GM23338 (cell line): ENCODE results near the gene SNCB. TPM values are rescaled to one million over a fixed set of nuclear protein-coding genes. Genes with fewer than 3 reads are reported as not detected.

Source experiments
- ATAC-seq: fragments of 200-7000 bp; cut with Tn5 transposase; 3 replicates; pipeline ENCODE4 v1.9.1; 2020
- DNase-seq: peaks from one replicate; pipeline ENCODE4 v3.0.0-alpha.2; 2015; ENCODE audit warnings: low spot score
- H2AFZ ChIP-seq: fragments of 200-600 bp; sonication (generic); 2 replicates; pipeline ENCODE4 v1.8.0; 2016; ENCODE audit warnings: antibody characterized with exemption, mild to moderate bottlenecking, moderate library complexity
- H3F3A ChIP-seq: fragments of 200-600 bp; sonication (generic); replicated peaks from 2 replicates; pipeline ENCODE4 v1.8.0; 2017; ENCODE audit warnings: antibody characterized with exemption, mixed run types, low read depth
- H3K27ac ChIP-seq: fragments of 200-600 bp; sonication (generic); 2 replicates; pipeline ENCODE4 v1.6.1; 2016; ENCODE audit warnings: low read depth
- H3K27me3 ChIP-seq: fragments of 200-600 bp; sonication (generic); 2 replicates; pipeline ENCODE4 v1.8.0; 2016; ENCODE audit warnings: mild to moderate bottlenecking, mixed run types, moderate library complexity; ENCODE audit not compliant: insufficient read depth
- H3K36me3 ChIP-seq: fragments of 200-600 bp; sonication (generic); 2 replicates; pipeline ENCODE4 v1.8.0; 2016; ENCODE audit warnings: mild to moderate bottlenecking; ENCODE audit not compliant: insufficient read depth
- H3K4me1 ChIP-seq: fragments of 200-600 bp; sonication (generic); 2 replicates; pipeline ENCODE4 v1.8.0; 2016; ENCODE audit warnings: mild to moderate bottlenecking, moderate library complexity; ENCODE audit not compliant: insufficient read depth
- H3K4me2 ChIP-seq: fragments of 200-600 bp; sonication (generic); 2 replicates; pipeline ENCODE4 v1.7.1; 2017; ENCODE audit warnings: mixed run types
- H3K4me3 ChIP-seq: fragments of 200-600 bp; sonication (generic); 2 replicates; pipeline ENCODE4 v1.6.1; 2016; ENCODE audit warnings: mixed run types
- H3K79me2 ChIP-seq: fragments of 200-600 bp; sonication (generic); replicated peaks from 2 replicates; pipeline ENCODE4 v1.8.0; 2017; ENCODE audit warnings: mild to moderate bottlenecking; ENCODE audit not compliant: insufficient read depth
- H3K9me2 ChIP-seq: fragments of 200-600 bp; sonication (generic); 2 replicates; pipeline ENCODE4 v1.8.0; 2017; ENCODE audit not compliant: insufficient read depth
- H4K20me1 ChIP-seq: fragments of 200-600 bp; sonication (generic); replicated peaks from 2 replicates; pipeline ENCODE4 v1.8.0; 2017; ENCODE audit warnings: mild to moderate bottlenecking; ENCODE audit not compliant: insufficient read depth
- H3K27ac Mint-ChIP-seq: 2 replicates; pipeline ENCODE4 v1.8.0; 2020; ENCODE audit warnings: inconsistent platforms, mild to moderate bottlenecking, moderate library complexity, mixed read lengths
- H3K27me3 Mint-ChIP-seq: 3 replicates; pipeline ENCODE4 v1.8.0; 2022; ENCODE audit warnings: low read depth, mild to moderate bottlenecking, moderate library complexity, mixed read lengths, inconsistent platforms; ENCODE audit not compliant: insufficient read depth, poor library complexity
- H3K36me3 Mint-ChIP-seq: 3 replicates; pipeline ENCODE4 v1.8.0; 2021; ENCODE audit warnings: low read depth, mild to moderate bottlenecking, inconsistent platforms, moderate library complexity, mixed read lengths
- H3K4me1 Mint-ChIP-seq: 3 replicates; pipeline ENCODE4 v1.8.0; 2020; ENCODE audit warnings: mild to moderate bottlenecking, inconsistent platforms, mixed read lengths
- H3K4me3 Mint-ChIP-seq: 3 replicates; pipeline ENCODE4 v1.8.0; 2021; ENCODE audit warnings: moderate library complexity, mild to moderate bottlenecking, inconsistent platforms, mixed read lengths
- H3K9me3 Mint-ChIP-seq: 3 replicates; pipeline ENCODE4 v1.8.0; 2020; ENCODE audit warnings: moderate library complexity, mild to moderate bottlenecking, inconsistent platforms, mixed read lengths
- CREB1 ChIP-seq: fragments of 250-450 bp; sonication (Bioruptor Pico); IDR thresholded peaks from 2 replicates; pipeline ENCODE4 v1.5.0; 2020; ENCODE audit warnings: low read depth, mild to moderate bottlenecking, moderate library complexity
- EZH2 ChIP-seq: fragments of 200-600 bp; sonication (generic); IDR thresholded peaks from one replicate; pipeline ENCODE4 v1.8.0; 2017; ENCODE audit warnings: antibody characterized with exemption, mild to moderate bottlenecking, low read depth; ENCODE audit not compliant: unreplicated experiment
- EZH2phosphoT487 ChIP-seq: fragments of 200-600 bp; sonication (generic); IDR thresholded peaks from one replicate; pipeline ENCODE4 v1.8.1; 2018; ENCODE audit warnings: antibody characterized with exemption; ENCODE audit not compliant: unreplicated experiment
- JUNB ChIP-seq: IDR thresholded peaks from one replicate; pipeline ENCODE4 v1.6.1; 2016; ENCODE audit warnings: antibody characterized with exemption; ENCODE audit not compliant: unreplicated experiment
- NANOG ChIP-seq: IDR thresholded peaks from 2 replicates; pipeline ENCODE4 v1.6.1; 2016; ENCODE audit warnings: antibody characterized with exemption, borderline replicate concordance
- POLR2AphosphoS5 ChIP-seq: IDR thresholded peaks from 2 replicates; pipeline ENCODE4 v1.6.1; 2016; ENCODE audit warnings: antibody characterized with exemption, low read depth
- STAT1 ChIP-seq: IDR thresholded peaks from one replicate; pipeline ENCODE4 v1.6.1; 2016; ENCODE audit warnings: antibody characterized with exemption; ENCODE audit not compliant: unreplicated experiment
- ZNF114 ChIP-seq: fragments of 250-450 bp; sonication (Bioruptor Pico); IDR thresholded peaks from 2 replicates; pipeline ENCODE4 v1.5.0; 2020; ENCODE audit warnings: mild to moderate bottlenecking, moderate library complexity
- ZNF331 ChIP-seq: fragments of 250-450 bp; sonication (Bioruptor Pico); IDR thresholded peaks from 2 replicates; pipeline ENCODE4 v1.5.0; 2020; ENCODE audit warnings: low read depth, mild to moderate bottlenecking, moderate library complexity
- polyA plus RNA-seq: library from polyadenylated mRNA; unstranded; fragments of >200 nt; fragmentation: Nextera tagmentation; extraction: Ambion mirVana; gene quantifications from 2 replicates; pipeline ENCODE4 v1.2.1, GENCODE V29; 2016
- total RNA-seq: library from RNA; depleted of rRNA; stranded (reverse); fragments of >200 nt; shearing (Covaris generic); gene quantifications from 2 replicates; pipeline ENCODE4 v1.2.3, GENCODE V29; 2014
- TF ChIP-seq, protein P1 (sequence below): IDR thresholded peaks from 2 replicates; pipeline ENCODE4 v1.6.1; 2016; ENCODE audit warnings: antibody characterized with exemption
- TF ChIP-seq, protein P2 (sequence below): fragments of 250-450 bp; sonication (Bioruptor Pico); IDR thresholded peaks from 2 replicates; pipeline ENCODE4 v1.5.0; 2020; ENCODE audit warnings: mild to moderate bottlenecking, moderate library complexity
- TF ChIP-seq, protein P3 (sequence below), 2 experiments: fragments of 200-600 bp in 1 of 2; sonication (generic) in 1 of 2; conservative IDR thresholded peaks; 2 replicates each; pipeline versions ENCODE4 v1.5.1 to v1.6.1; 2016 to 2017; ENCODE audit warnings: antibody characterized with exemption in 2 of 2, low read depth in 2 of 2, mild to moderate bottlenecking in 2 of 2, moderate library complexity in 1 of 2
- TF ChIP-seq, protein P4 (sequence below): IDR thresholded peaks from one replicate; pipeline ENCODE4 v1.6.1; 2018; ENCODE audit warnings: antibody characterized with exemption; ENCODE audit not compliant: unreplicated experiment

SNCB gene
- total and polyA plus RNA-seq, 2 experiments from 2014 or later: 3.6 to 13.5 TPM

DNA sequence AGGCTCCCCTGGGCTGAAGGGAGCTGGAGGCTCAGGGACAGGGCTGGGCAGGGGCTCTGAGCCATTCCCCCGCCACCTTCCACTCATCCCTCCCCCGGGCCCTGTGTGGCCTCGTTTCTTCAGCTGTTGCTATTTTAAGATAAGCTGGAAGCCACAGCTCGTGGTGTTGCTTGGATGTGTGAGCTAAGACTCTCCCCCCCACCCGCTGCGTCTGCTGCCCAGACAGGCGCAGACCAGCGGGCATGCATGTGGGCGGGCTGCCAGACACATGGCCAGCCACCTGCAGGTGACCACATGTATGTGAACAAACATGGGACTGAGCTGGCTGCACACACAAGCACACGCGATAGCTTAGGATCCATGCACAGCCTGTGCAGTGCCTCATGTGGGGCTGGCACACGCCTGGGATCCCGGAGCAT lies 8.7 kb downstream of the SNCB start:
- DNase-seq (no peak), ATAC-seq (no peak)
- Histone ChIP-seq H3K9me2 (no peaks in the 10 kb centered on the region), H3K4me3 (no peak overlapping the region), H2AFZ (no peak overlapping the region), H4K20me1 (no peaks in the 10 kb centered on the region), H3K36me3 (no peaks in the 10 kb centered on the region), H3K4me2 (no peak overlapping the region), H3K27me3 (peaks cover 38% of the 10 kb centered on the region), H3K79me2 (no peaks in the 10 kb centered on the region), H3K27ac (no peak overlapping the region), H3F3A (no peaks in the 10 kb centered on the region), H3K4me1 (no peaks in the 10 kb centered on the region; the same call in 1 of the 2 replicates)
- peaks cover 42% of the 10 kb centered on the region for H3K27me3 Mint-ChIP-seq
- H3K4me1 Mint-ChIP-seq: peaks cover 13% of the 10 kb centered on the region
- H3K36me3 Mint-ChIP-seq: no peaks in the 10 kb centered on the region
- no peak overlapping the region for H3K27ac Mint-ChIP-seq
- H3K9me3 Mint-ChIP-seq: no peaks in the 10 kb centered on the region; the same call in 2 of the 3 replicates
- TF ChIP-seq POLR2AphosphoS5: no peak
- TF ChIP-seq NANOG: no peak
- TF ChIP-seq, protein P1, sequence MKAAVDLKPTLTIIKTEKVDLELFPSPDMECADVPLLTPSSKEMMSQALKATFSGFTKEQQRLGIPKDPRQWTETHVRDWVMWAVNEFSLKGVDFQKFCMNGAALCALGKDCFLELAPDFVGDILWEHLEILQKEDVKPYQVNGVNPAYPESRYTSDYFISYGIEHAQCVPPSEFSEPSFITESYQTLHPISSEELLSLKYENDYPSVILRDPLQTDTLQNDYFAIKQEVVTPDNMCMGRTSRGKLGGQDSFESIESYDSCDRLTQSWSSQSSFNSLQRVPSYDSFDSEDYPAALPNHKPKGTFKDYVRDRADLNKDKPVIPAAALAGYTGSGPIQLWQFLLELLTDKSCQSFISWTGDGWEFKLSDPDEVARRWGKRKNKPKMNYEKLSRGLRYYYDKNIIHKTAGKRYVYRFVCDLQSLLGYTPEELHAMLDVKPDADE: no peak
- TF ChIP-seq STAT1: no peak
- no peak for TF ChIP-seq EZH2phosphoT487
- no peak for TF ChIP-seq ZNF331 (CRISPR knock-in tag)
- TF ChIP-seq, protein P2, sequence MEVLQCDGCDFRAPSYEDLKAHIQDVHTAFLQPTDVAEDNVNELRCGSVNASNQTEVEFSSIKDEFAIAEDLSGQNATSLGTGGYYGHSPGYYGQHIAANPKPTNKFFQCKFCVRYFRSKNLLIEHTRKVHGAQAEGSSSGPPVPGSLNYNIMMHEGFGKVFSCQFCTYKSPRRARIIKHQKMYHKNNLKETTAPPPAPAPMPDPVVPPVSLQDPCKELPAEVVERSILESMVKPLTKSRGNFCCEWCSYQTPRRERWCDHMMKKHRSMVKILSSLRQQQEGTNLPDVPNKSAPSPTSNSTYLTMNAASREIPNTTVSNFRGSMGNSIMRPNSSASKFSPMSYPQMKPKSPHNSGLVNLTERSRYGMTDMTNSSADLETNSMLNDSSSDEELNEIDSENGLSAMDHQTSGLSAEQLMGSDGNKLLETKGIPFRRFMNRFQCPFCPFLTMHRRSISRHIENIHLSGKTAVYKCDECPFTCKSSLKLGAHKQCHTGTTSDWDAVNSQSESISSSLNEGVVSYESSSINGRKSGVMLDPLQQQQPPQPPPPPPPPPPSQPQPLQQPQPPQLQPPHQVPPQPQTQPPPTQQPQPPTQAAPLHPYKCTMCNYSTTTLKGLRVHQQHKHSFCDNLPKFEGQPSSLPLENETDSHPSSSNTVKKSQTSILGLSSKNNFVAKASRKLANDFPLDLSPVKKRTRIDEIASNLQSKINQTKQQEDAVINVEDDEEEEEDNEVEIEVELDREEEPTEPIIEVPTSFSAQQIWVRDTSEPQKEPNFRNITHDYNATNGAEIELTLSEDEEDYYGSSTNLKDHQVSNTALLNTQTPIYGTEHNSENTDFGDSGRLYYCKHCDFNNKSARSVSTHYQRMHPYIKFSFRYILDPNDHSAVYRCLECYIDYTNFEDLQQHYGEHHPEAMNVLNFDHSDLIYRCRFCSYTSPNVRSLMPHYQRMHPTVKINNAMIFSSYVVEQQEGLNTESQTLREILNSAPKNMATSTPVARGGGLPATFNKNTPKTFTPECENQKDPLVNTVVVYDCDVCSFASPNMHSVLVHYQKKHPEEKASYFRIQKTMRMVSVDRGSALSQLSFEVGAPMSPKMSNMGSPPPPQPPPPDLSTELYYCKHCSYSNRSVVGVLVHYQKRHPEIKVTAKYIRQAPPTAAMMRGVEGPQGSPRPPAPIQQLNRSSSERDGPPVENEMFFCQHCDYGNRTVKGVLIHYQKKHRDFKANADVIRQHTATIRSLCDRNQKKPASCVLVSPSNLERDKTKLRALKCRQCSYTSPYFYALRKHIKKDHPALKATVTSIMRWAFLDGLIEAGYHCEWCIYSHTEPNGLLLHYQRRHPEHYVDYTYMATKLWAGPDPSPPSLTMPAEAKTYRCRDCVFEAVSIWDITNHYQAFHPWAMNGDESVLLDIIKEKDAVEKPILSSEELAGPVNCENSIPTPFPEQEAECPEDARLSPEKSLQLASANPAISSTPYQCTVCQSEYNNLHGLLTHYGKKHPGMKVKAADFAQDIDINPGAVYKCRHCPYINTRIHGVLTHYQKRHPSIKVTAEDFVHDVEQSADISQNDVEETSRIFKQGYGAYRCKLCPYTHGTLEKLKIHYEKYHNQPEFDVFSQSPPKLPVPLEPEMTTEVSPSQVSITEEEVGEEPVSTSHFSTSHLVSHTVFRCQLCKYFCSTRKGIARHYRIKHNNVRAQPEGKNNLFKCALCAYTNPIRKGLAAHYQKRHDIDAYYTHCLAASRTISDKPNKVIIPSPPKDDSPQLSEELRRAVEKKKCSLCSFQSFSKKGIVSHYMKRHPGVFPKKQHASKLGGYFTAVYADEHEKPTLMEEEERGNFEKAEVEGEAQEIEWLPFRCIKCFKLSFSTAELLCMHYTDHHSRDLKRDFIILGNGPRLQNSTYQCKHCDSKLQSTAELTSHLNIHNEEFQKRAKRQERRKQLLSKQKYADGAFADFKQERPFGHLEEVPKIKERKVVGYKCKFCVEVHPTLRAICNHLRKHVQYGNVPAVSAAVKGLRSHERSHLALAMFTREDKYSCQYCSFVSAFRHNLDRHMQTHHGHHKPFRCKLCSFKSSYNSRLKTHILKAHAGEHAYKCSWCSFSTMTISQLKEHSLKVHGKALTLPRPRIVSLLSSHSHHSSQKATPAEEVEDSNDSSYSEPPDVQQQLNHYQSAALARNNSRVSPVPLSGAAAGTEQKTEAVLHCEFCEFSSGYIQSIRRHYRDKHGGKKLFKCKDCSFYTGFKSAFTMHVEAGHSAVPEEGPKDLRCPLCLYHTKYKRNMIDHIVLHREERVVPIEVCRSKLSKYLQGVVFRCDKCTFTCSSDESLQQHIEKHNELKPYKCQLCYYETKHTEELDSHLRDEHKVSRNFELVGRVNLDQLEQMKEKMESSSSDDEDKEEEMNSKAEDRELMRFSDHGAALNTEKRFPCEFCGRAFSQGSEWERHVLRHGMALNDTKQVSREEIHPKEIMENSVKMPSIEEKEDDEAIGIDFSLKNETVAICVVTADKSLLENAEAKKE (CRISPR knock-in tag): no peak
- TF ChIP-seq ZNF114 (CRISPR knock-in tag): no peak
- no peak for TF ChIP-seq EZH2
- TF ChIP-seq, protein P3, sequence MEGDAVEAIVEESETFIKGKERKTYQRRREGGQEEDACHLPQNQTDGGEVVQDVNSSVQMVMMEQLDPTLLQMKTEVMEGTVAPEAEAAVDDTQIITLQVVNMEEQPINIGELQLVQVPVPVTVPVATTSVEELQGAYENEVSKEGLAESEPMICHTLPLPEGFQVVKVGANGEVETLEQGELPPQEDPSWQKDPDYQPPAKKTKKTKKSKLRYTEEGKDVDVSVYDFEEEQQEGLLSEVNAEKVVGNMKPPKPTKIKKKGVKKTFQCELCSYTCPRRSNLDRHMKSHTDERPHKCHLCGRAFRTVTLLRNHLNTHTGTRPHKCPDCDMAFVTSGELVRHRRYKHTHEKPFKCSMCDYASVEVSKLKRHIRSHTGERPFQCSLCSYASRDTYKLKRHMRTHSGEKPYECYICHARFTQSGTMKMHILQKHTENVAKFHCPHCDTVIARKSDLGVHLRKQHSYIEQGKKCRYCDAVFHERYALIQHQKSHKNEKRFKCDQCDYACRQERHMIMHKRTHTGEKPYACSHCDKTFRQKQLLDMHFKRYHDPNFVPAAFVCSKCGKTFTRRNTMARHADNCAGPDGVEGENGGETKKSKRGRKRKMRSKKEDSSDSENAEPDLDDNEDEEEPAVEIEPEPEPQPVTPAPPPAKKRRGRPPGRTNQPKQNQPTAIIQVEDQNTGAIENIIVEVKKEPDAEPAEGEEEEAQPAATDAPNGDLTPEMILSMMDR (conservative IDR thresholded peaks at IDR 0.05; ENCODE audit: low read depth in 2 of 2): no peak
- no peak for TF ChIP-seq CREB1 (CRISPR knock-in tag)
- no peak for TF ChIP-seq JUNB
- TF ChIP-seq, protein P4, sequence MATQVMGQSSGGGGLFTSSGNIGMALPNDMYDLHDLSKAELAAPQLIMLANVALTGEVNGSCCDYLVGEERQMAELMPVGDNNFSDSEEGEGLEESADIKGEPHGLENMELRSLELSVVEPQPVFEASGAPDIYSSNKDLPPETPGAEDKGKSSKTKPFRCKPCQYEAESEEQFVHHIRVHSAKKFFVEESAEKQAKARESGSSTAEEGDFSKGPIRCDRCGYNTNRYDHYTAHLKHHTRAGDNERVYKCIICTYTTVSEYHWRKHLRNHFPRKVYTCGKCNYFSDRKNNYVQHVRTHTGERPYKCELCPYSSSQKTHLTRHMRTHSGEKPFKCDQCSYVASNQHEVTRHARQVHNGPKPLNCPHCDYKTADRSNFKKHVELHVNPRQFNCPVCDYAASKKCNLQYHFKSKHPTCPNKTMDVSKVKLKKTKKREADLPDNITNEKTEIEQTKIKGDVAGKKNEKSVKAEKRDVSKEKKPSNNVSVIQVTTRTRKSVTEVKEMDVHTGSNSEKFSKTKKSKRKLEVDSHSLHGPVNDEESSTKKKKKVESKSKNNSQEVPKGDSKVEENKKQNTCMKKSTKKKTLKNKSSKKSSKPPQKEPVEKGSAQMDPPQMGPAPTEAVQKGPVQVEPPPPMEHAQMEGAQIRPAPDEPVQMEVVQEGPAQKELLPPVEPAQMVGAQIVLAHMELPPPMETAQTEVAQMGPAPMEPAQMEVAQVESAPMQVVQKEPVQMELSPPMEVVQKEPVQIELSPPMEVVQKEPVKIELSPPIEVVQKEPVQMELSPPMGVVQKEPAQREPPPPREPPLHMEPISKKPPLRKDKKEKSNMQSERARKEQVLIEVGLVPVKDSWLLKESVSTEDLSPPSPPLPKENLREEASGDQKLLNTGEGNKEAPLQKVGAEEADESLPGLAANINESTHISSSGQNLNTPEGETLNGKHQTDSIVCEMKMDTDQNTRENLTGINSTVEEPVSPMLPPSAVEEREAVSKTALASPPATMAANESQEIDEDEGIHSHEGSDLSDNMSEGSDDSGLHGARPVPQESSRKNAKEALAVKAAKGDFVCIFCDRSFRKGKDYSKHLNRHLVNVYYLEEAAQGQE: no peak
- no peak overlapping the region for H3K4me3 Mint-ChIP-seq
